GM12872 (cell line): Measurements from ENCODE around the gene TRIM25.

ENCODE experiments used
- TF ChIP-seq, protein P1 (sequence below): IDR thresholded peaks from 3 replicates; pipeline ENCODE4 v1.5.1; 2011; ENCODE audit warnings: low read depth, mild to moderate bottlenecking, low read length, moderate library complexity; ENCODE audit not compliant: insufficient read depth

TRIM25 gene

DNA sequence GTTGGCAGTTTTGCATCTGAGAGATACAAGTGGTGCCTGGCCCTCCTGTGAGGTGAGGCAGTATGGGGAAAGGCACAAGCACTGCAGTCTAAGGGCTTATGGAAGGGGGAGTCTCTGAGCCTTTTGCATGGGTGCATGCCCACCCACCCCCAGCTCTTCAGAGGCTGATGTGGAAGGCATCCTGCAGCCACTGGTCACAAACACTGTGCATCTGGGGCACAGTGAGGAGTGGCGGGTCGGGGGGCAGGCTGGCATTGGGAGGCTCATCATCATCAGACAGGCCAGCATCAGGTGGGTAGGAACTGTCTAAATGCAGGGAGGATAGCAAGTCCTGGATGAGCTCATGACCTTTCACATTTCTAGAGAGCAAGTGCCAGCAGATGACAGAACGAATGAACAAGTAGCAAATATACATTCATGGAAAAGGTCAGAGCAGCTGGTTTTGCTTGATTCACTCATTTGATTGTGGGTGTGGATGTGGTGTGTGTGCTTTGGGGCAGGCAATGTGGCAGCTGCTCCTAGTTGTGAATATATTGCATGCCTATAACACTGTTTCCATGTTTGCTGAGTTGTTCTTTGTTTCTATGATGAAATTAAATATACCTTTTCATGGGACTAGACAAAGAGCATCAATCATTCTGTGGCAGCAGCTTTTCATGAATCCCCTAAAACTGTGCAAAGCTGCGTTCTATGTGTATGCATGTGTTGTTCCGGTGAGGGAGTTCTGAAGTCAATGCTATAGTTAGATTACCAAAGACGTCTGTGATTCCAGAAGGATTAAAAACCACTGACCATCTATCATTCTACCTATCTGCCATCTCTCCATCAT, 29.2 kb downstream of the TRIM25 start:
- TF ChIP-seq, protein P1, sequence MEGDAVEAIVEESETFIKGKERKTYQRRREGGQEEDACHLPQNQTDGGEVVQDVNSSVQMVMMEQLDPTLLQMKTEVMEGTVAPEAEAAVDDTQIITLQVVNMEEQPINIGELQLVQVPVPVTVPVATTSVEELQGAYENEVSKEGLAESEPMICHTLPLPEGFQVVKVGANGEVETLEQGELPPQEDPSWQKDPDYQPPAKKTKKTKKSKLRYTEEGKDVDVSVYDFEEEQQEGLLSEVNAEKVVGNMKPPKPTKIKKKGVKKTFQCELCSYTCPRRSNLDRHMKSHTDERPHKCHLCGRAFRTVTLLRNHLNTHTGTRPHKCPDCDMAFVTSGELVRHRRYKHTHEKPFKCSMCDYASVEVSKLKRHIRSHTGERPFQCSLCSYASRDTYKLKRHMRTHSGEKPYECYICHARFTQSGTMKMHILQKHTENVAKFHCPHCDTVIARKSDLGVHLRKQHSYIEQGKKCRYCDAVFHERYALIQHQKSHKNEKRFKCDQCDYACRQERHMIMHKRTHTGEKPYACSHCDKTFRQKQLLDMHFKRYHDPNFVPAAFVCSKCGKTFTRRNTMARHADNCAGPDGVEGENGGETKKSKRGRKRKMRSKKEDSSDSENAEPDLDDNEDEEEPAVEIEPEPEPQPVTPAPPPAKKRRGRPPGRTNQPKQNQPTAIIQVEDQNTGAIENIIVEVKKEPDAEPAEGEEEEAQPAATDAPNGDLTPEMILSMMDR: no peak

DNA sequence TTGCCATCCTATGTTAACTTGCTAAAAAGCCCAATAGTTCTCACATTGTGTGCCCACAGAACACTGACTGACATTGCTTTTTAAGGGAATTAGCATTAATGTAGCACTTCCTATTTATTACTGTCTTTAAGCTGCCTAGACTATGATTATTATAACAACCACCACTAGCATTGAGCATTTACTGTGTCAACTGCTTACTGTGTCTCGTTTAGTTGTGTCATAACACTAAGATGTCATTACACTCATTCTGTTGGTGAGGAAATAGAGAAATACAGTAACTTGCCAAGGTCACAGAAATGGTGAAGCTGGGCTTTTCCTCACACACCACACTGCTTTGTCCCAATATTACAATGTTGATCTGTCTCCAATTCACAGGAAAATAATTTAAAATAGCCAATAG, 30.2 kb downstream of the TRIM25 start:
- TF ChIP-seq, protein P1: no peak

DNA sequence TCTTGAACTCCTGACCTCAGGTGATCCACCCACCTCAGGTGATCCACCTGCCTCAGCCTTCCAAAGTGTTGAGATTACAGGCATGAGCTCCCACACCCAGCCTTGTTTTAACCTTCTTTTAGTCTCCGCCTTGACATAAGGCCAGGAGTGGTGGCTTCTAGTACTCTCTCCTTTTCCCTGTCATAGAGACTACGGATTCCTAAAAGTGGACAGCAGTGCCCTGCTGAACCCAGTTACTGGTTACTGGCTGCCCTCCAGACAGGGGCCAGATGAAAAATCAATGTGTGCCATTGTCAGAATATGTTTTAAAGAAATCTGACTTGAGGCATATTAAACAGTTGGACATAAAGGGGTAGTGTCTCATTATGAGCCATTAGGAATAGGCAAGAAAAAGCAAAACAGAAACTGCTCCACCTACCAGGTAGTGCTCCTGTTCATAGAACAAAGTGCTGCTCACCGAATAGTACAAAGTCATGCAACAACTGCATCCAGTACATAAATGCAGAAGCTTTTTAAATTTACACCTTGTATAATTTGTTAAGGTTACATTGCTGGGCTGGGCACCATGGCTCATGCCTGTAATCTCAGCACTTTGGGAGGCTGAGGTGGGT, 32.1 kb downstream of the TRIM25 start:
- TF ChIP-seq, protein P1: no peak

DNA sequence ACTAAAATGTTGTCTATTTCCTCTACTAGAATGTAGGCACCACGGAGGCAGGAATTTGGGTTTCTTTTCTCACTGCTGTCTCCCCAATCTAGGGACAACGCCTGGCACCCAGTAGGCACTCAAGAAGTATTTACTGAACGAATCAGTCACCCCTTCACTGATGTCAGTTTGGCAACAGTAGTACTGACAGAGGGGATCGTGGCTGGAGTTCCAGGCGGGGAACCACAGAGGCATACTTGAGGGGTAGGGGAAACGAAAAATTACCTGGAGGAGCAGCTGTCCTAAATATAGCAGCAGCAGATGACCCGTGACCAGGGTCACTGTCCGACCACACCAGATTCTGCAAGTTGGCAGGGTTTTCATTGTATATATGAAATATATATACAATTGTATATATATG, 33.3 kb downstream of the TRIM25 start:
- TF ChIP-seq, protein P1: no peak

DNA sequence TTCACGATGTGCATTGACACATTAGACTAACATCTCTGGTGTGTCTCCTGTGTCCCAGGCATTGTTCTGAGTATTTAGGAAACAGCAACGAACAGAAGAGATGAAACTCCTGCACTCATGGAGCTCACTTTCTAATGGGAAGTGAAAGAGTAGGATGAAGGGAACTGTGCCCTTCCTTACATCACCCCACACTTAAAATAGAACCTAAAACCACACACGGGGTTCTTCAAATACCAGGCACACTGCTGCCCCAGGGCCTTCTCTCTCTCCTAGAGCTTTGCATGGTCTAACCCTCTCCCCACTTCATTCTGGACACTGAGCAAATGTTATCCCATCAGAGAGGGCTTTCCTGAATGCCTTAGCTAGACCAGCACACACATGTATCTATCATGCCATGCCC, 33.7 kb downstream of the TRIM25 start:
- TF ChIP-seq, protein P1: no peak

DNA sequence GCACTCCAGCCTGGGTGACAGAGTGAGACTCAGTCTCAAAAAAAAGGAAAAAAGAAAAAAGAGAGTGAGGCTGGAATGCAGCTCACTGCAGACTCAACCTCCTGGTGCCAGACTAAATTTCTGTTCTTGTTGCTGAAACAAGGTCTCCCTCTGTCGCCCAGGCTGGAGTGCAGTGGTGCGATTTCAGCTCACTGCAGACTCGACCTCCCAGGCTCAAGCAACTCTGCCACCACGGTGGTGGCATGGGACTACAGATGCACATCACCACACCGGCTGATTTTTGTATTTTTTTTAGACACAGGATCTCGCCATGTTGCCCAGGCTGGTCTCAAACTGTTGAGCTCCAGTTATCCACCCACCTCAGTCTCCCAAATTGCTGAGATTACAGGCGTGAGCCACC, 34.6 kb downstream of the TRIM25 start:
- TF ChIP-seq, protein P1: no peak

DNA sequence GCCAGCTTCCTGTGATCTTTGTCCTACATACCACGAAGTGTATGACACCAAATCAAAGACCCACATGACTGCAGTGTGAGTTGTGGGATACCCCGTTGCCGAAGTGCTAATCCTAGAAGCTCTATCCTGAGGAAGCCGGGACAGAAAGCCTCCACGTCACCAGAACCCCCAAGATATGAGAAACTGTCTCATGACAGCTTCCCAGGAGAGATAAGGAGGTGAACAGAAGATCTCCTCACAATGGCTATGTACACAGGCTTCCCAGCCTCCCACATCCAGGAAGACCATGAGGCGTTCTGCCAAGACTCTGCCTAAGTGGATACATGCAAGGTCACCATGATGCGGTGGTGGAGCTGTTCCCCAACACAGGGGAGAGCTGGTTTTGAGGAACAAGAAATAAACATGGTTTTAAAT, 37.1 kb downstream of the TRIM25 start:
- TF ChIP-seq, protein P1: no peak
